Activated CD8-positive, alpha-beta memory T cell treated with anti-CD3 and anti-CD28 coated beads, Interleukin-2, amount 10 ng/mL, durations not matched to agents 7 days and 5 days (primary cell): ENCODE measurements around the gene GUK1. TPM values are rescaled to one million over a fixed set of nuclear protein-coding genes. Genes with fewer than 3 reads are reported as not detected.
"Not testable (repeated sequence)": the region's sequence is repeated elsewhere in the genome, so short reads cannot be mapped to it uniquely, and the experiment has no call there.

ENCODE experiments used
- ATAC-seq: fragments of 150-1000 bp; cut with Tn5 transposase; one replicate; pipeline ENCODE4 v1.10.0; 2021; ENCODE audit warnings: moderate library complexity
- CTCF ChIA-PET: fragments of 350-600 bp; sonication (Branson Sonifier 250); formaldehyde crosslinking; loops from one replicate; lab custom pipeline; 2021; ENCODE audit warnings: antibody characterized with exemption; lab: Charles Lee
- DNase-seq: peaks from one replicate; pipeline ENCODE4 v3.0.0-alpha.2; 2020
- H3K27ac Mint-ChIP-seq: one replicate; pipeline ENCODE4 v1.8.0; 2021; ENCODE audit warnings: mild to moderate bottlenecking, mixed read lengths
- H3K27me3 Mint-ChIP-seq: one replicate; pipeline ENCODE4 v1.8.0; 2021; ENCODE audit warnings: mixed read lengths
- H3K36me3 Mint-ChIP-seq: one replicate; pipeline ENCODE4 v1.8.0; 2021; ENCODE audit warnings: mild to moderate bottlenecking, mixed read lengths
- H3K4me1 Mint-ChIP-seq: one replicate; pipeline ENCODE4 v1.8.0; 2021; ENCODE audit warnings: mixed read lengths
- H3K4me3 Mint-ChIP-seq: one replicate; pipeline ENCODE4 v1.8.0; 2021; ENCODE audit warnings: mild to moderate bottlenecking, moderate library complexity, mixed read lengths
- H3K9me3 Mint-ChIP-seq: one replicate; pipeline ENCODE4 v1.8.0; 2022; ENCODE audit warnings: low read depth, mixed read lengths
- total RNA-seq, 2 experiments: library from RNA; stranded (reverse); gene quantifications; one replicate each; pipeline ENCODE4 v1.2.3, GENCODE V29; 2021

The GUK1 gene
- total RNA-seq, 2 experiments from 2014 or later: 262 to 325 TPM

DNA sequence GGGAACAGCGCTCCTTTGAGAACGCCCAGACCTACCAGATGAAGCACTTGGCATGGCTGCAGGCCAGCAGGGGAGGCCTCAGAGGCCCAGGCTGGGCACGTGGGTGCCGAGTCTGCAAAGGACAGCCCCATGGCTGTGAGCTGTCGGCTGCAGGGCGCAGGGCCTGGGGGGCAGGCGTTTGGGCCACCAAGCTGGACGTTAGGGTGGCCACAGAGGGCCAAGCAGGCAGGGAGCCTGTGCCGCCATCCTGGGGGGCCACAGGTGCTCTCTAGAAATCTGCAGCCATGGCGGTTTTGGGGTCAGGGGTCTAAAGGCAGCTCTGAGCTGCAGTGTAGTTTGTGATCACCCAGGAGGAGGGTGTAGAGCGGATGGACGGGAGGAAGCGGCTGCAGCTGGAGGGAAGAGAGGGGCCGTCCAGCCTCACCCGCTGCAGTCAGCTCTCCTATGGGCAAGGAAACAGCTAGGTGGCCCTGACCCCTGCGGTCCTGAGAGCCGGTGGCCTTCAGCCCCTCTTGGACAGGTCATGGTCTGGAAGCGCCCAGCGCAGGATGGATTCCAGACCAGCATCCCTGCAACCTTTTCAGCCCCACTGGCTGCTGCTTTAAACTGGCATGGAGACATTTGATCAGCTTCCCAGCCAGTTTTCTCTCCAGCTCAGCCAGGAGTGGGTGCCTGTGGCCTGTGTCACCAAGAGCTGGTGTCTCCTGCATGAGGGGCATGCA, 36.5 kb downstream of the GUK1 start:
- Mint-ChIP-seq H3K4me3 (no peak overlapping the region), H3K27me3 (no peaks in the 10 kb centered on the region), H3K4me1 (peaks cover 8% of the 10 kb centered on the region), H3K9me3 (no peaks in the 10 kb centered on the region), H3K27ac (no peak overlapping the region), H3K36me3 (no peaks in the 10 kb centered on the region)
- DNase-seq (no peak), ATAC-seq (no peak)
- CTCF ChIA-PET: interaction anchor here (0.9 to 1.3 kb wide), 2 partner anchors 10 to 246 kb away, joined by 3 to 4 read pairs; no protein-coding TSS in a partner anchor

DNA sequence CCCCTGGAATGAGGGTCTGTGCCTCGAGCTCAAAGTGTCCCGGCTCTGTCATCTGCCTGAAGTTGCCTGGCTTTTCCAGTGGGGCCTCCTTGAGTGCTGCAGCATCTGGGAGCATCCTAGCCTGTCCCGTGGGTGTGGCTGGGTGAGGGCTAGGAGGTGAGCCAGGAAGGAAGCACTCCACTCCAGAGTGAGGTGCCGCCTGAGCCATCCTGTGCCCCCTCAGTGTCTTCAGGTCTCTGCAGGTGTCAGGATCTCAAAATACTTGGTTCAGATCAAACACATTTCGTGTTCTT, 37.0 kb downstream of the GUK1 start:
- peaks cover 7% of the 10 kb centered on the region for H3K4me1 Mint-ChIP-seq
- H3K27me3 Mint-ChIP-seq: no peaks in the 10 kb centered on the region
- H3K36me3 Mint-ChIP-seq: no peaks in the 10 kb centered on the region
- H3K4me3 Mint-ChIP-seq: no peak overlapping the region
- ATAC-seq: no peak
- CTCF ChIA-PET: interaction anchor here (0.9 to 1.5 kb wide), 3 partner anchors 11 to 246 kb away, joined by 3 to 5 read pairs (median 4); partner anchors contain the start of gene IBA57
- no peak overlapping the region for H3K27ac Mint-ChIP-seq
- DNase-seq: no peak
- no peaks in the 10 kb centered on the region for H3K9me3 Mint-ChIP-seq

- Mint-ChIP-seq H3K9me3 (no peaks in the 10 kb centered on the region), H3K4me3 (no peak overlapping the region), H3K4me1 (peaks cover under 1% of the 10 kb centered on the region), H3K27me3 (no peaks in the 10 kb centered on the region), H3K27ac (no peak overlapping the region), H3K36me3 (no peaks in the 10 kb centered on the region)
- DNase-seq (no peak), ATAC-seq (no peak)
- CTCF ChIA-PET: interaction anchor here (0.9 to 1.5 kb wide), 2 partner anchors 12 to 245 kb away, joined by 3 to 5 read pairs; partner anchors contain the start of gene IBA57
Observed at GRCh38 chr1:228177721-228178710, 37.9 kb downstream of the GUK1 start.

DNA sequence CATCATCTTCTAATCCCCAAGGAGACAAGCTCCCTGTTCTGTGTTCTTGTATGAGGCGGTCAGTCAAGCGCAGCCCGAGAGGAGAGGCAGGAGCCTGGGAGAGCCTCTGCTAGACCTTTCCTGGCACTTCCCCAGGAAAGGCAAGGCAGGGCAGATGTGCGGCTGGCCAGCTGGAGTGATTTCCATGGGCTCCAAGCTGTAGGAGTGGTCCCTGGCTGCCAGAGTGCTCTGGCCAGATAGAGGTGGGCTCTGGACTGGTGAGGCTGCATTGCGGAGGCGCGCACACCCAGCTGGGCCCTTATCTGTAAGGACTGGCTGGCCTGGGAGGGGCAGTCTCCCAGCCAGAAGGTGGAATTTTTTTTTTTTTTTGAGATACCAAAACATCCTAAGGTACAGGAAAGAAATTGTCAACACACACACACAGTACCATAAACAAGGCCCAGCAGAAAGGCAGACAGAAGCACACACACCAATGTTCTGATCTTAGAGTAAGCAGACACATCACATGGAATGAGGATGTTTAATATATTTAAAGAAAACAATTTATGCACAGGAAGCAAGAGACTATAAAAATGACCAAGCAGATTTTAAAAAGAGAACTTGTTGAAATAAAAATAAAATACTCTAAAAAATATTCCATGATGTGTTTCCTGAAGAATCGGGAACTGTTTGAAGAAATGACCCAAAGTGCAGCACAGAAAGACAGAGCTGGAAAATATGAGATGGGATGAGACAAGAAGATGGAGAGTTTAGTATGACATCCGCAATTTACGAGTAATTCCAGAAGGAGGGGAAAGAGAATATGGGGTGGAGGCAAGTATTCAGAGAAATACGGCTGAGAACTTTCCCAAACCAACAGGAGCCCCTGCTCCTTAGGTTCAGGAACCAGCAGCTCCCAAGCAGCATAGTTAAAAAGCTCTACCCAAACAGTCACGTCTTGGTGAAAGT, 38.9 kb downstream of the GUK1 start:
- Mint-ChIP-seq H3K9me3 (no peaks in the 10 kb centered on the region), H3K4me3 (no peak overlapping the region), H3K4me1 (no peaks in the 10 kb centered on the region), H3K27me3 (no peaks in the 10 kb centered on the region), H3K27ac (no peak overlapping the region), H3K36me3 (no peaks in the 10 kb centered on the region)
- ATAC-seq (no peak), DNase-seq (no peak)
- CTCF ChIA-PET: interaction anchor here (0.6 to 2.2 kb wide), 3 partner anchors 7 to 13 kb away, joined by 4 to 5 read pairs (median 5); partner anchors contain the start of gene IBA57

GRCh38 chr1:228180271-228180958, 40.3 kb downstream of the GUK1 start:
- CTCF ChIA-PET: interaction anchor here (0.6 to 2.2 kb wide), 4 partner anchors 8 to 50 kb away, joined by 3 to 9 read pairs (median 4); partner anchors contain the start of gene IBA57
- DNase-seq: no peak
- Mint-ChIP-seq H3K4me1 (peaks cover 4% of the 10 kb centered on the region), H3K9me3 (no peaks in the 10 kb centered on the region), H3K4me3 (no peak overlapping the region), H3K27ac (no peak overlapping the region), H3K36me3 (no peaks in the 10 kb centered on the region), H3K27me3 (no peaks in the 10 kb centered on the region)
- ATAC-seq: no peak

- H3K36me3 Mint-ChIP-seq: no peaks in the 10 kb centered on the region
- H3K27ac Mint-ChIP-seq: no peak overlapping the region
- CTCF ChIA-PET: interaction anchor here (1.4 to 2.2 kb wide), 3 partner anchors 13 to 50 kb away, joined by 3 to 9 read pairs (median 5); partner anchors contain the start of gene IBA57
- H3K4me3 Mint-ChIP-seq: no peak overlapping the region
- ATAC-seq (no peak), DNase-seq (no peak)
- H3K4me1 Mint-ChIP-seq: peaks cover 10% of the 10 kb centered on the region
- H3K27me3 Mint-ChIP-seq: no peaks in the 10 kb centered on the region
- H3K9me3 Mint-ChIP-seq: no peaks in the 10 kb centered on the region
Observed at GRCh38 chr1:228180959-228181644, 41.0 kb downstream of the GUK1 start.

GRCh38 chr1:228181645-228182034, 41.6 kb downstream of the GUK1 start:
- Mint-ChIP-seq H3K9me3 (no peaks in the 10 kb centered on the region), H3K4me1 (peaks cover 15% of the 10 kb centered on the region), H3K4me3 (no peak overlapping the region), H3K36me3 (no peaks in the 10 kb centered on the region), H3K27ac (no peak overlapping the region), H3K27me3 (no peaks in the 10 kb centered on the region)
- DNase-seq (no peak), ATAC-seq (no peak)
- CTCF ChIA-PET: interaction anchor here (1.4 to 1.6 kb wide), 2 partner anchors 14 to 51 kb away, joined by 3 to 9 read pairs; no protein-coding TSS in a partner anchor

DNA sequence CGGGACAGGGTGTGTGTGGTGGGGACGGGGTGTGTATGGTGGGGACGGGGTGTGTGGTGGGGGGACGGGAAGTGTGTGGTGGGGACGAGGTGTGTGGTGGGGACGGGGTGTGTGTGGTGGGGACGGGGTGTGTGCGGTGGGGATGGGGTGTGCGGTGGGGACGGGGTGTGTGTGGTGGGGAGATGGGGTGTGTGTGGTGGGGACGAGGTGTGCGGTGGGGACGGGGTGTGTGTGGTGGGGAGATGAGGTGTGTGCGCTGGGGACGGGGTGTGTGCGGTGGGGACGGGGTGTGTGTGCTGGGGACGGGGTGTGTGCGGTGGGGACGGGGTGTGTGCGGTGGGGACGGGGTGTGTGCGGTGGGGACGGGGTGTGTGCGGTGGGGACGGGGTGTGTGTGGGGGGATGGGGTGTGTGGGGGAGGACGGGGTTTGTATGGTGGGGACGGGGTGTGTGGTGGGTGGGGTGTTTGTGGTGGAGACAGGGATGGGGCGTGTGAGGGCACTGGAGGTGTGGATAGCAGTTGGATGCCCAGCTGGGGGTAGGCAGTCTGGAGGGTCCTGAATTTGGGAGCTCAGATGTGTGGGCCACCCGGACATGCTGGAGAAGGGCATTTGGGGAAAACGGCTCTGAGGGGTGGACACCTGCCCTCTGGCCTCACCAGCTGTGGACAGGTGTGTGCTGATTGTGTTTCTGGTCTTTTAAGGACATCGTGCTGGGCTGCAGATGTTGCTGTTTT, 42.4 kb downstream of the GUK1 start:
- DNase-seq: no peak
- no peaks in the 10 kb centered on the region for H3K27me3 Mint-ChIP-seq
- H3K36me3 Mint-ChIP-seq: no peaks in the 10 kb centered on the region
- peaks cover 15% of the 10 kb centered on the region for H3K4me1 Mint-ChIP-seq
- H3K27ac Mint-ChIP-seq: no peak overlapping the region
- no peak for ATAC-seq
- no peaks in the 10 kb centered on the region for H3K9me3 Mint-ChIP-seq
- no peak overlapping the region for H3K4me3 Mint-ChIP-seq
- CTCF ChIA-PET: interaction anchor here (1.4 kb wide), 1 partner anchor 52 kb away, joined by 3 read pairs; no protein-coding TSS in a partner anchor

- no peaks in the 10 kb centered on the region for H3K27me3 Mint-ChIP-seq
- H3K4me3 Mint-ChIP-seq: no peak overlapping the region
- DNase-seq (no peak), ATAC-seq (no peak)
- no peak overlapping the region for H3K27ac Mint-ChIP-seq
- peaks cover 15% of the 10 kb centered on the region for H3K4me1 Mint-ChIP-seq
- H3K9me3 Mint-ChIP-seq: no peaks in the 10 kb centered on the region
- CTCF ChIA-PET: no interaction called here
- H3K36me3 Mint-ChIP-seq: no peaks in the 10 kb centered on the region
Observed at GRCh38 chr1:228184152-228184551, 44.1 kb downstream of the GUK1 start.

DNA sequence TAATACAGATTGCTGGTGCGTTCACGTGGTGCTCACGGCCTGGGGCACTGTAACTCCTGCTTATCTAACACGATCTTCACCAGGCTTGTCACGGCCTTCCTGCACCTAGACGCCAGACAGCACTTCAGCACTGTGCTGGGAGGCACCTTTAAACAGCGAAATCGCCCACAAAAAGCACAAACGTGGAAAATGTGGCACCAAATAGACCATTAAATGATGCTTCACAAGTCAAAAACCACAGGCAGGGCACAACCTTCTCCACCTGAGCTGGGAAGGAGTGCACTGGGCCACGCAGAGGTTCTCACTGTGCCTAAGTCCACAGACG, 45.5 kb downstream of the GUK1 start:
- no peak overlapping the region for H3K4me3 Mint-ChIP-seq
- peaks cover 15% of the 10 kb centered on the region for H3K4me1 Mint-ChIP-seq
- CTCF ChIA-PET: no interaction called here
- H3K9me3 Mint-ChIP-seq: no peaks in the 10 kb centered on the region
- DNase-seq: peak; percentile 70
- H3K27ac Mint-ChIP-seq: no peak overlapping the region
- H3K36me3 Mint-ChIP-seq: no peaks in the 10 kb centered on the region
- ATAC-seq: peak; percentile 88
- H3K27me3 Mint-ChIP-seq: no peaks in the 10 kb centered on the region

DNA sequence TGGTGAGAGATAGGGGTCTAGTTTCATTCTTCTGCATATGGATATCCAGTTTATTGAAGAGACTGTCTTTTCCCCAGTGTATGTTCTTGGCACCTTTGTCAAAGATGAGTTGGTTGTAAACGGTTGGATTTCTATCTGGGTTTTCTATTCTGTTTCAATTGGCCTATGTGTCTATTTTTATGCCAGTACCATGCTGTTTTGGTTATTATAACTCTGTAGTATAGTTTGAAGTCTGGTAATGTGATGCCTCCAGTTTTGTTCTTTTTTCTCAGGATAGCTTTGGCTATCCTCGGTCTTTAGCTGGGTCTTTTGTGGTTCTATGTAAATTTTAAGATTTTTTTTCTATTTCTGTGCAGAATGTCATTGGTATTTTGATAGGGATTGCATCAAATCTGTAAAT, 48.2 kb downstream of the GUK1 start:
- H3K4me3 Mint-ChIP-seq, H3K27ac Mint-ChIP-seq, CTCF ChIA-PET, H3K9me3 Mint-ChIP-seq, H3K36me3 Mint-ChIP-seq, DNase-seq, ATAC-seq, H3K27me3 Mint-ChIP-seq: not testable (repeated sequence)
- peaks cover 15% of the 10 kb centered on the region for H3K4me1 Mint-ChIP-seq
